Measurements from ENCODE around the gene DMRTA1.
A peak's percentile ranks its signal among the peaks of the same experiment; 100 is the strongest.
"Not testable (repeated sequence)": the region's sequence is repeated elsewhere in the genome, so short reads cannot be mapped to it uniquely, and the experiment has no call there.

Gene DMRTA1

GRCh38 chr9:22446589-22446949 lies at the start of gene DMRTA1:
DMRTA1 (plus strand) TSS chr9:22446824; CDS start chr9:22447066, 242 bp downstream.
- DNase-seq (ENCODE audit: low read depth): no peak

GRCh38 chr9:22401671-22402070 lies 45.0 kb upstream of the DMRTA1 start:
- DNase-seq (ENCODE audit: low read depth): no peak

- no peak for DNase-seq (ENCODE audit: low read depth)
These were observed 40.6 kb upstream of the DMRTA1 start for GRCh38 chr9:22405869-22406659.

DNA sequence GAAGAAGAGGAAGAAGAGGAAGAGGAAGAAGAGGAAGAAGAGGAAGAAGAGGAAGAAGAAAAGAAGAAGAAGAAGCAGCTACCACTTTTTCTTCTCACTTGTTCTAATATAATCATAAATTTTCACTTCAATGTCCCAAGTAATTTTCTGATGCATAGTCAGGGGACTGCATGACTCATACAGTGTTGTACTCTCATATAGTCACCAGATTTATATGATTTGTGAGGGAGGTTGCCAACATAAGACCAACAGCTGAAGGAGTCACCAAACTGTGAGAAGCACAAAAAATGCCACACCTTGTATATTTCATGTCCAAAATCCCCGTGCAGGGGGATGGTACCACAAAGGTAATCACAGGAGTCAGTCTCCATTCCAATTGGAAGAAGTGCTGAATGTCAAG lies 32.7 kb upstream of the DMRTA1 start:
- DNase-seq (ENCODE audit: low read depth): no peak

DNA sequence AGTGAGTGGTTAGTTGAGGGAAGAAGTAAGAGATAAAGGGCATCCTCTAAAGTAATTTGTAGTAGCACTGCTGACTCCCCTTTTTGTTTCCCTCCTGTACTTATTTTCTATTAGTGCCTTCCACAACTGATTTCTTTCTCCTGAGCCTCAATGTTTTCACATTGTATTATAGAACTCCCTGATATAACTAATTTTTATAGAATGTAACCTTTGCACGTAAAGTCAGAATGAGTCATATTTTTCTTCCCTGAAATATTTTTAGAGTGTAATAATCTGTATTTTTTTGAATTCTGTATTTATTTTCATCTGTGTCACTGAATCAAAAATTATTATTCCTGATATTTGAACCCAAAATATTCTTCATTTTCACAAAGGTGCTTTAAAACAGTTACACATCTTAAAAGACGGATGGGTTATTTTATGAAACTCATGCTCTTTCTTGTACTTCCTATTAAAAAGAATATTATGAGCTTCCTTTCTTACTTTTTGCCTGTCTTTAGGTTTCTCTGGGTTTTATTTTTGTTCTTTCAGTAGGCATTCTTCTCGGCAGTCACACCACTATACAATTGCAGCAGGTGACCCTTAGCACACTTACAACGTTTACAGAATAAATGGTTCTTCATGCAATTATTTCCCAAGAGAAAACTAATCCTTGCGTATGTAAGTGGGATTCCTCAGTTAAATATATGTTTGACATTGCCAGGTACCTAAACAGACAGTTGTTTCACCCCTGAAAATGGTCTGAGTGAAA lies 30.5 kb upstream of the DMRTA1 start:
- DNase-seq (ENCODE audit: low read depth): no peak

- DNase-seq (ENCODE audit: low read depth): no peak
These were observed 29.9 kb upstream of the DMRTA1 start for GRCh38 chr9:22416692-22417060.

DNA sequence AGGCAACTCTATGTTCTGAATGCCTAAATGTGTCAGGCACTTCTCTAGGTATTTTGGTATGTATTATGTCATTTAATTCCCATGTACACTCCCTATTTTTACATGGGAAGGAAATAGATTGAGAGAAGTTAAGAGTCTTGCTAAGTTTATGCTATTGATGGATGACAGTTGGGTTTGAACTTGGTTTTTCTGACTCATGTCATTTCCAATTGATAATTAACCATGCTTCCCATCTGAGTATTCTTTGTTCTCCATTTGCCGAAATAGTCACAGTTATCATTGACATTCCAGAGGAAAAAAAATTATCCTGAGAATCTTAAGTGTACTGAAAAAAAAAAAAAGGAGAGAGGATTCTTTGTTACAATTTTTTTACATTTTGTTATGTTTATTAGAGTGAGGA lies 23.1 kb upstream of the DMRTA1 start:
- DNase-seq (ENCODE audit: low read depth): no peak

- DNase-seq (ENCODE audit: low read depth): no peak
These were observed 22.0 kb upstream of the DMRTA1 start for GRCh38 chr9:22424616-22425015.

DNA sequence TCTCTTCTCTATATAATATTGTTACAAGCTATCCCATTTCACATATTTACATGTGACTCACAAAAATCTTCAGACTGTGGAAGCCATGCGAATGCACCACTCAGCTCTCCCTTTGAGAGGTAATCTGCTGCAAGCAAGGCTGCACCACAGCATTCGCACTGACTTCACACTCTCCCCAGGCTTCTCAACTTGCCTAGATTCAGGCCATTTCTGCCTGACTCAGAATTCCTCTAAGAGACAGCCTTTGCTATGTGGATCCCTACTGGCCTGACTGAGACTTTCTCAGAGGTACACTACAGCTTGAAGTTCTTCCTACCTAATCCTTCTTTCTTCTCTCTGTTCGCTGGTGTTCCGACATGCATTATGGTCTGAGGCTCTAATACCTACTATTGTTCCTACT lies 21.1 kb upstream of the DMRTA1 start:
- no peak for DNase-seq (ENCODE audit: low read depth)

DNA sequence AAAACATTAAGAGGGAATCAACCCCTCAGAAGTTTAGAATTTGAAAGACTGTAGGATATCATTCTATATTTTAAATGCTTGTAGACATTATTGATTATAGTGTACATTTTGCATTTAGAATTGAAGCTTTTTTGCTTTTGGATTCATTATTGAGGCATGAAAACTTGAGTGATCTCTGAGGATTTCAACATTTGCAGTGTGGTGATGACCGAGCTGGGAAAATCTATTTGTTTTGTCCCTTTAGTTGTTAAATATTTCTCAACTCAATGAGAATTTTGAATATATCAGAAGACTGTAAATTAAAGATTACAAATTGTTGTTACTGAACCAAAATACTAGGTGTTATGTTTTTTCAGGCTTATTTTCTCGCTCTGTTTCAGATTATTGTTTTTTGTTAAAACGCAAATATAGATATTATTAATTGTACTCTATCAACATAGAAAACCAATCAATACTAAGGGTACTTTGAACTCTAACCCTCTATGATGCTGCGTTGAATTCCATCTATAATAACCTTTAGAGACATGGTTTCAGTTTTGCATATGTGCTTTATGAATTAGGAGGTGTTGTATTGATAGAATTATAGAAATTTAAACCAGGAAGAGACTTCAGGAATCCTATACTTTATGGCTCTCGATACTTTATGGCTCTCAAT lies 19.3 kb upstream of the DMRTA1 start:
- no peak for DNase-seq (ENCODE audit: low read depth)

DNA sequence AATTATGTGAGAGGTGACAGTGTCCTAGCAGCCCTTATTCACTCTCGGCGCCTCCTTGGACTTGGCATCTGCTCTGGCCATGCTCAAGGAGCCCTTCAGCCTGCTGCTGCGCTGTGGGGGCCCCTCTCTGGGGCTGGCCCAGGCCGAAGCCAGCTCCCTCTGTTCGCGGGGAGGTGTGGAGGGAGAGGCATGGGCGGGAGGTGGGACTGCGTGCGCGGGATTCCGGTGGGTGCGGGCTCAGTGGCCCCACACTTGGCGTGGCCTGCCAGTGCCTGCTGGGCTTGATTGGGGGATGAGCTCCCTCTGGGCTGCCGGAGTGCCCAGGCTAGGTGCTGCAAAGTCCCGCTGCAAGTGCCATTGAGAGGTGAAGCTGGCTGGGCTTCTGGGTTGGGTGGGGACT lies 12.9 kb upstream of the DMRTA1 start:
- DNase-seq (ENCODE audit: low read depth): no peak

DNA sequence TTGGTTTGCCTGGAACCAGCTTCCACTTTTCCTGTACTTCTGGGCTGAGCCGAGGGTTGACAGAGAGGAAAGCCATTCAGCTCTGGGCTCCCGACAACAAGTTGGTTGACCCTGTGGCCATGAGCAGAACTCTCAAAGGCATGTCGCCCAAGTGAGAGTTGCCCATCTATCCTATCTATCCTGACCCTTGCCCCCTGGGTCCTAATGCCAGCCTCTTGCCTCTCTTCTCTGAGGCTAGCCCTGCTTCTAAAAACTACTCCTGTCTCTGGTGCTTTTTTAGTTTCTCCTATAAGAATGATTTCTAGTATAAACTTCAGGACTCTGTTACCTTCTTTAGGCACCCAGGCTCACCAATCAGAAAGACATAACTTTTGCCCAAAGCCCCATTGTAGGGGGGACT lies 11.4 kb upstream of the DMRTA1 start:
- DNase-seq (ENCODE audit: low read depth): not testable (repeated sequence)

DNA sequence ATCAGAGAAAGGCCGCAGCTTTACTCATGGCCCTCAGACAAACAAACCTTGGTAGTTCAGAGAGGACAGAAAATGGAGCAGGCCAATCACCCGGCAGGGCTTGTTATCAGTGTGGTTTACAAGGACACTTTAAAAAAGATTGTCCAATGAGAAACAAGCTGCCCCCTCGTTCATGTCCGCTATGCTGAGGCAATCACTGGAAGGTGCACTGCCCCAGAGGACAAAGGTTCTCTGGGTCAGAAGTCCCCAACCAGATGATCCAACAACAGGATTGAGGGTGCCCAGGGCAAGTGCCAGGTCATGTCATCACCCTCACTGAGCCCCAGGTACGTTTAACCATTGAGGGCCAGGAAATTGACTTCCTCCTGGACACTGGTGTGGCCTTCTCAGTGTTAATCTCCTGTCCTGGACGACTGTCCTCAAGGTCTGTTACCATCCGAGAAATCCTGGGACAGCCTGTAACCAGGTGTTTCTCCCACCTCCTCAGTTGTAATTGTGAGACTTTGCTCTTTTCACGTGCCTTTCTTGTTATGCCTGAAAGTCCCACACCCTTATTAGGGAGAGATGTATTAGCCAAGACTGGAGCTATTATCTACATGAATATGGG lies 9.1 kb upstream of the DMRTA1 start:
- not testable (repeated sequence) for DNase-seq (ENCODE audit: low read depth)

DNA sequence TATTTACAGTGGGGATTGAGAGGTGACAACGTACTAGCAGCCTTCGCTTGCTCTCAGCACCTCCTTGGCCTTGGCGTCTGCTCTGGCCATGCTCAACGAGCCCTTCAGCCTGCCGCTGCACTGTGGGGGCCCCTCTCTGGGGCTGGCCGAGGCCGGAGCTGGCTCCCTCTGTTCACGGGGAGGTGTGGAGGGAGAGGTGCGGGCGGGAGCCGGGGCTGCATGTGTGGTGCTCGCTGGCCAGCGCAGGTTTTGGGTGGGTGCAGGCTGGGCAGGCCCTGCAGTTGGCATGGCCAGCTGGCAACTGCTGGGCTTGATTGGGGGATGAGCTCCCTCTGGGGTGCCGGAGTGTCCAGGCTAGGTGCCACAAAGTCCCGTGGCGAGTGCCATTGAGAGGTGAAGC lies 5.8 kb upstream of the DMRTA1 start:
- no peak for DNase-seq (ENCODE audit: low read depth)

- no peak for DNase-seq (ENCODE audit: low read depth)
These were observed 460 bp downstream of the DMRTA1 start for GRCh38 chr9:22446950-22447617.

DNA sequence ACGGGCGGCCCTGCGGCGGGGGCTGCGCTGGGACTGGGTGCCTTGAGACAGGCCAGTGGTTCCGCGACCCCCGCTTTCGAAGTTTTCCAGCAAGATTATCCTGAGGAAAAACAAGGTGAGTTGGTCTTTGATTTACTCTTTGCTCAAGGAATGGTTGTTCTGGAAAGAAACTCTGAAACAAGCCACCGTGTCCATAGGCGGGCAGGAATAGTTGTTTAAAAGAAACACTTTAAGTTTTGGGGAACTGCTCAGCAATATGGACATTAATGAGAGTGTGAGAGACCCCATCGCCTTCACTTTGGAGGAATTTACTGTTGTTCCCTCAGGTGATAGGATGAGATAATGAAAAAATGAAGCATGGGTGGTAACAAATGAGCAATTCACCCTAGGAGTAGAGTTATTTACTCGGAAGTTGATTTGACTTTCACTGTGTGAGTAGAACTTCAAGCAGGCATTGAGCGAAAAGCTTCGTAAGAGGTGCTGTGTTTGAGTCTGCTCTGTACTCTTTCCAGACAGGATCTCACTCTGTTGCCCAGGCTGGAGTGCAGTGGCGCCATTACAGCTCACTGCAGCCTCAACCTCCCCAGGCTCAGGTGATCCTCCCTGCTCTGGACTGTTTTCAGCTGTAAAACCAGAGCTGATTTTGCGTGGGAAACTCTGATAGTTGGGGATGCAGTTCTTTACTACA lies 1.1 kb downstream of the DMRTA1 start:
- no peak for DNase-seq (ENCODE audit: low read depth)

GRCh38 chr9:22449719-22450118 lies 3.1 kb downstream of the DMRTA1 start:
- no peak for DNase-seq (ENCODE audit: low read depth)

DNA sequence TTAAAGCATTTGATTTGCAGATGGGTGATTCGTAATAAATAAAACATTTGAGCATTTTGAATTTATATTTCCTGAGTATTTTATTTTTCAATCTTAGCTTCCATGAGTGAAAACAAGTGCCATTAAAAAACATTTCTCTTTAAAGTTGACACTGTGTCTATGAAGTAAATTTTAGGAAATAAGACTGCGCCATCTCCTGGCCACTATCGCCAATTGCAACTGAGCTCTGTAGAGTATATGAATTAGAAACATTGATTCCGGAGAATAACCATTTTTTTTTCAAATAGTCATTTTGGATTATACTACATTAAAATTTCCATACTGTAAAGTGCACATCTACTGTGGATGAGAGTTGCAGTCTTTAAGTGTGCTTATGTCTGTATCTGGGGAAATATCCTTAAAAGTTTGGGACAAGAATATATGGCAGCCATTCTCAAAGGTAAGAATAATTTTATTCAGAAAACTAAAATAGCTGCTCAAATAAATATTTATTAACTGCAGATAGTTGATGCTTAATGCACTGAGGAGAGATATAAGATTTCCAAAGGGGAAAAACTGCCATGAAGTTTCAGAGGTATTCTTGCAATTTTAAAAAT lies 5.9 kb downstream of the DMRTA1 start:
- peak; percentile 14 for DNase-seq (ENCODE audit: low read depth)

DNA sequence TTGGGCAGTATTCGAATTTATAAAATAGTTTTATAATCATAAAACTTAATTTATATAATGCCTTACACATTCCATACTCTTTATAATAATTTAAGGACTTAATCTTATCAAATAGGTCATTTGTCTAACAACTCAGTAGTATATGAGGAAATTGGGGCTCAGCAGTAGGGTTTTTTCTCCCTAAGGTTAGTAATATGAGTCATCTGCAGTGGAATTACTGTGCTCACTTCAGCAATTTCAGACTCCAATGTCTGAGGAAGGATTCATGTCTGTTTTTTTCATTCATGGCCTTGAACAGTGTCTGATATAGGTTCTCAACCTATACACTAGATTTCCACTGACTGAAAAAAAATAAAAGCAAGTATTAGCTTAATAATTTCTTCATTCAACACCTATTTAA lies 7.4 kb downstream of the DMRTA1 start:
- DNase-seq (ENCODE audit: low read depth): no peak

DNA sequence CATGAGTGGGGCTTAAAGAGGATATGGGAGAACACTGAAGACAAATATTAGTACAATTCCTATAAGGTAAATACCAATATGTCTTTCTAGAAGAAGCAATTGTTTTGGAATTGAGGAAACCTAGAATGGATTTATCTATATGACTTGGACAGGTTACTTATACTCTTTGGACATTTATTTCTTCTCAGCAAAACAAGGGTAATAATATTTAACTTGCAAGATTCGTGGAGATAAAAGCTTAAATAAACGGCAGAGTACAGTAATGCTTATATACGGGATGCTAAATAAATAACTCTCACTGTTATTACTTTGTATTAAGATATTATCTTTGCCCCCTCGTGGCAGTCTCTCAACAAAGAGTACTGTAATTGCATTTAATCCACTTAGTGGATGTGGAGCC lies 8.6 kb downstream of the DMRTA1 start:
- DNase-seq (ENCODE audit: low read depth): no peak

DNA sequence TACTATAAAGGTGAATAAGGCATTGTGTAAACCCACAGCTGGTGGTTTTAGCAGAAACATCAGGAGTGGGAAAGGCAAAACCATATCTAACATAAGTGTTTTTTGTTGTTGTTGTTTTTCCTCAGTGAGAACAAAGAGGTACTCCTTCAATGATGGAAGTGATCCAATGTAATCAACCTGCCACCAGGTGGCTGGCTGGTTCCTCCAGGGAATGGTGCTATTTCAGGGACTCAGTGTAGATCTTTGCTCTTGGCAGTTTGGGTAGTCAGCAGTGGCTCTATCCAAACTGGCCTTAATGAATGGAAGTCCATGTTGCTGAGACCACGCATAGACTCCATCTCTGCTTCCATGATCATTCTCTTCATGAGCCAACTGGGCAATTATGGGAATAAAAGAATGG lies 10.8 kb downstream of the DMRTA1 start:
- no peak for DNase-seq (ENCODE audit: low read depth)
